ENCODE measurements around the gene CCDC93.
A peak's percentile ranks its signal among the peaks of the same experiment; 100 is the strongest.

The CCDC93 gene

GRCh38 chr2:118055512-118056164 is 41.8 kb upstream of the CCDC93 start:
- no peaks in the 10 kb centered on the region for H3K4me1 ChIP-seq (ENCODE audit: control insufficient read depth, insufficient read depth, low read depth, low read length)
- H2BK5ac ChIP-seq (ENCODE audit: low read depth, low read length, poor library complexity, severe bottlenecking): no peak overlapping the region
- no peak overlapping the region for H3K18ac ChIP-seq (ENCODE audit: low read depth in 1 of 2, low read length in 2 of 2)
- H2BK12ac ChIP-seq (ENCODE audit: low read length in 2 of 2): no peak overlapping the region
- no peak overlapping the region for H3K4me3 ChIP-seq (ENCODE audit: insufficient read depth in 1 of 2, low read depth in 1 of 2, low read length in 2 of 2)
- H3K27ac ChIP-seq (ENCODE audit: low read length, poor library complexity, severe bottlenecking): no peak overlapping the region
- H2BK120ac ChIP-seq (ENCODE audit: low read depth, low read length): no peak overlapping the region
- H4K8ac ChIP-seq (ENCODE audit: low read length): no peak overlapping the region
- H3K4ac ChIP-seq (ENCODE audit: low read depth in 1 of 2, low read length in 2 of 2): no peak overlapping the region
- H2AK5ac ChIP-seq (ENCODE audit: low read length, severe bottlenecking): no peak overlapping the region
- H3K9me3 ChIP-seq (ENCODE audit: control insufficient read depth, low read length): no peaks in the 10 kb centered on the region
- H3K14ac ChIP-seq (ENCODE audit: low read length in 2 of 2): no peak overlapping the region
- no peak overlapping the region for H3K23ac ChIP-seq (ENCODE audit: low read length in 2 of 2)
- DNase-seq: no peak
- H2AFZ ChIP-seq (ENCODE audit: low read depth, low read length): no peak overlapping the region
- peaks cover 3 to 11% of the 10 kb centered on the region in 2 experiments for H3K27me3 ChIP-seq (ENCODE audit: control insufficient read depth in 1 of 2, insufficient read depth in 1 of 2, low read length in 2 of 2)
- H2BK15ac ChIP-seq (ENCODE audit: low read depth, poor library complexity, severe bottlenecking): no peak overlapping the region
- H3K36me3 ChIP-seq (ENCODE audit: control insufficient read depth in 1 of 2, insufficient read depth in 2 of 2, low read depth in 1 of 2, low read length in 2 of 2): no peaks in the 10 kb centered on the region
- no peaks in the 10 kb centered on the region for H3K79me1 ChIP-seq (replicated peaks; ENCODE audit: low read length, poor library complexity, severe bottlenecking)
- H4K91ac ChIP-seq (ENCODE audit: low read length): no peak overlapping the region
- H3K4me2 ChIP-seq (ENCODE audit: low read length, poor library complexity, severe bottlenecking): no peak overlapping the region
- H3K9ac ChIP-seq (ENCODE audit: low read length): no peak overlapping the region
- 81% methylated on average over 9 of the region's 10 CpGs for WGBS

DNA sequence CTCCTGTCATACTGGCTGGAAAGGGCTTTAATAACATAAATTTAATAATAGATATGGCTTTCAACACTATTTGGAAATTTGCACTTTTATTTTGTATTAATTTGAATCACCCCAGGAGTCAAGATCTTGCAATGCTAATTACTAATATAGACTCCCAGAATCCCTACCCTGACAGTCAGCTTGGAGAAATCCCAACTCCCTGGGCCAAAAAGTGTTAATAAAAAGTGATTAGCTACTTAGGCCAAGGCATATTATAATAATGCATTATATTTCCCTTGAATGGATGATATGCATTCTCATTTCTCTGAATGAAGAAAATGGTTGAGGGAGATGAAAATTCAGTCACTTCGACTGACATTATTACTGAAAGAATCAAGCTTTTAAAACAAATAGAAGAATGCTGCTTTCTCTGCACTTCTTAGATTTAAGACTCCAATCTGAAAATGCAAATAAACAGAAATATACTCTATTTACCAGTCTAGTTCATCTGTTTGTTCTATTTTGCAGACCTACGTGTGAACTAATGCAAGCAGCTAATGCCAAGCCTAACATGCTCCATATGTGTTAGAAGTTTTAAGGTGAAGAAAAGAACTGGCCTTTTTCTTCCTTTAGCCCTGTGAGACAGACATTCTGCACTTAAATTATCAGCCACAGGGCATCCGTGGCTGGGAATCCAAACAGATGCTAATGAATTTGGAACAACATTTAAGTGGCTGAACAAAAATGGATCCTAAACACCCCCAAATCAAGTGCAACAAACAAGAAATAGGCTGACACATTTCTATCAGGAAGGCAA is 40.5 kb upstream of the CCDC93 start:
- Histone ChIP-seq H4K91ac (ENCODE audit: low read length) (no peak overlapping the region), H3K4ac (ENCODE audit: low read depth in 1 of 2, low read length in 2 of 2) (no peak overlapping the region), H3K4me2 (ENCODE audit: low read length, poor library complexity, severe bottlenecking) (no peak overlapping the region), H2BK15ac (ENCODE audit: low read depth, poor library complexity, severe bottlenecking) (no peak overlapping the region), H3K14ac (ENCODE audit: low read length in 2 of 2) (no peak overlapping the region), H3K4me1 (ENCODE audit: control insufficient read depth, insufficient read depth, low read depth, low read length) (no peaks in the 10 kb centered on the region), H3K27me3 (ENCODE audit: control insufficient read depth in 1 of 2, insufficient read depth in 1 of 2, low read length in 2 of 2) (peaks cover 3 to 20% of the 10 kb centered on the region in 2 experiments), H3K9me3 (ENCODE audit: control insufficient read depth, low read length) (no peaks in the 10 kb centered on the region), H4K8ac (ENCODE audit: low read length) (no peak overlapping the region), H3K27ac (ENCODE audit: low read length, poor library complexity, severe bottlenecking) (no peak overlapping the region), H3K18ac (ENCODE audit: low read depth in 1 of 2, low read length in 2 of 2) (no peak overlapping the region), H2BK12ac (ENCODE audit: low read length in 2 of 2) (no peak overlapping the region), H3K23ac (ENCODE audit: low read length in 2 of 2) (no peak overlapping the region), H2AK5ac (ENCODE audit: low read length, severe bottlenecking) (no peak overlapping the region), H3K79me1 (replicated peaks; ENCODE audit: low read length, poor library complexity, severe bottlenecking) (no peaks in the 10 kb centered on the region), H2AFZ (ENCODE audit: low read depth, low read length) (no peak overlapping the region), H3K4me3 (ENCODE audit: insufficient read depth in 1 of 2, low read depth in 1 of 2, low read length in 2 of 2) (no peak overlapping the region), H2BK120ac (ENCODE audit: low read depth, low read length) (no peak overlapping the region), H3K36me3 (ENCODE audit: control insufficient read depth in 1 of 2, insufficient read depth in 2 of 2, low read depth in 1 of 2, low read length in 2 of 2) (no peaks in the 10 kb centered on the region), H2BK5ac (ENCODE audit: low read depth, low read length, poor library complexity, severe bottlenecking) (no peak overlapping the region), H3K9ac (ENCODE audit: low read length) (no peak overlapping the region)
- 47% methylated on average over 2 of the region's 3 CpGs for WGBS
- no peak for DNase-seq

- Histone ChIP-seq H3K9ac (ENCODE audit: low read length) (no peak overlapping the region), H2BK5ac (ENCODE audit: low read depth, low read length, poor library complexity, severe bottlenecking) (no peak overlapping the region), H3K4me2 (ENCODE audit: low read length, poor library complexity, severe bottlenecking) (no peak overlapping the region), H3K36me3 (ENCODE audit: control insufficient read depth in 1 of 2, insufficient read depth in 2 of 2, low read depth in 1 of 2, low read length in 2 of 2) (no peaks in the 10 kb centered on the region), H3K14ac (ENCODE audit: low read length in 2 of 2) (peak overlapping the region in 1 of 2 experiments; percentile 31), H3K4ac (ENCODE audit: low read depth in 1 of 2, low read length in 2 of 2) (no peak overlapping the region), H3K27me3 (ENCODE audit: control insufficient read depth in 1 of 2, insufficient read depth in 1 of 2, low read length in 2 of 2) (peaks cover 3 to 22% of the 10 kb centered on the region in 2 experiments), H3K9me3 (ENCODE audit: control insufficient read depth, low read length) (no peaks in the 10 kb centered on the region), H2BK12ac (ENCODE audit: low read length in 2 of 2) (no peak overlapping the region), H4K8ac (ENCODE audit: low read length) (no peak overlapping the region), H3K23ac (ENCODE audit: low read length in 2 of 2) (no peak overlapping the region), H3K27ac (ENCODE audit: low read length, poor library complexity, severe bottlenecking) (no peak overlapping the region), H3K4me3 (ENCODE audit: insufficient read depth in 1 of 2, low read depth in 1 of 2, low read length in 2 of 2) (no peak overlapping the region), H3K79me1 (replicated peaks; ENCODE audit: low read length, poor library complexity, severe bottlenecking) (no peaks in the 10 kb centered on the region), H2BK15ac (ENCODE audit: low read depth, poor library complexity, severe bottlenecking) (no peak overlapping the region), H2AFZ (ENCODE audit: low read depth, low read length) (no peak overlapping the region), H3K4me1 (ENCODE audit: control insufficient read depth, insufficient read depth, low read depth, low read length) (no peaks in the 10 kb centered on the region), H4K91ac (ENCODE audit: low read length) (no peak overlapping the region), H3K18ac (ENCODE audit: low read depth in 1 of 2, low read length in 2 of 2) (no peak overlapping the region), H2AK5ac (ENCODE audit: low read length, severe bottlenecking) (no peak overlapping the region), H2BK120ac (ENCODE audit: low read depth, low read length) (no peak overlapping the region)
- DNase-seq: no peak
- whole genome bisulfite sequencing: 94% methylated on average over 7 of the region's 7 CpGs
Measured at GRCh38 chr2:118053681-118054080, 39.8 kb upstream of the CCDC93 start.

GRCh38 chr2:118052474-118052873 is 38.6 kb upstream of the CCDC93 start:
- Histone ChIP-seq H3K4me3 (ENCODE audit: insufficient read depth in 1 of 2, low read depth in 1 of 2, low read length in 2 of 2) (no peak overlapping the region), H3K36me3 (ENCODE audit: control insufficient read depth in 1 of 2, insufficient read depth in 2 of 2, low read depth in 1 of 2, low read length in 2 of 2) (no peaks in the 10 kb centered on the region), H4K8ac (ENCODE audit: low read length) (no peak overlapping the region), H2BK15ac (ENCODE audit: low read depth, poor library complexity, severe bottlenecking) (no peak overlapping the region), H2AK5ac (ENCODE audit: low read length, severe bottlenecking) (no peak overlapping the region), H3K18ac (ENCODE audit: low read depth in 1 of 2, low read length in 2 of 2) (no peak overlapping the region), H3K79me1 (replicated peaks; ENCODE audit: low read length, poor library complexity, severe bottlenecking) (no peaks in the 10 kb centered on the region), H3K27me3 (ENCODE audit: control insufficient read depth in 1 of 2, insufficient read depth in 1 of 2, low read length in 2 of 2) (peaks cover 3 to 29% of the 10 kb centered on the region in 2 experiments), H3K9ac (ENCODE audit: low read length) (no peak overlapping the region), H3K23ac (ENCODE audit: low read length in 2 of 2) (no peak overlapping the region), H2BK5ac (ENCODE audit: low read depth, low read length, poor library complexity, severe bottlenecking) (no peak overlapping the region), H3K4ac (ENCODE audit: low read depth in 1 of 2, low read length in 2 of 2) (no peak overlapping the region), H4K91ac (ENCODE audit: low read length) (no peak overlapping the region), H2BK12ac (ENCODE audit: low read length in 2 of 2) (no peak overlapping the region), H3K4me2 (ENCODE audit: low read length, poor library complexity, severe bottlenecking) (no peak overlapping the region), H2AFZ (ENCODE audit: low read depth, low read length) (no peak overlapping the region), H3K27ac (ENCODE audit: low read length, poor library complexity, severe bottlenecking) (no peak overlapping the region), H3K4me1 (ENCODE audit: control insufficient read depth, insufficient read depth, low read depth, low read length) (no peaks in the 10 kb centered on the region), H2BK120ac (ENCODE audit: low read depth, low read length) (no peak overlapping the region), H3K9me3 (ENCODE audit: control insufficient read depth, low read length) (no peaks in the 10 kb centered on the region), H3K14ac (ENCODE audit: low read length in 2 of 2) (no peak overlapping the region)
- no peak for DNase-seq
- 94% methylated on average over 2 of the region's 2 CpGs for WGBS

All from mesenchymal stem cell (in vitro differentiated cells and primary cell).